ENCODE data around the gene KCNIP4. TPM values are rescaled to one million over a fixed set of nuclear protein-coding genes. Genes with fewer than 3 reads are reported as not detected.

The KCNIP4 gene
- polyA plus RNA-seq, 1 donor (not counting 4 experiments of a cell fraction or from before 2014, with no cell fraction given): 0.07 TPM

DNA sequence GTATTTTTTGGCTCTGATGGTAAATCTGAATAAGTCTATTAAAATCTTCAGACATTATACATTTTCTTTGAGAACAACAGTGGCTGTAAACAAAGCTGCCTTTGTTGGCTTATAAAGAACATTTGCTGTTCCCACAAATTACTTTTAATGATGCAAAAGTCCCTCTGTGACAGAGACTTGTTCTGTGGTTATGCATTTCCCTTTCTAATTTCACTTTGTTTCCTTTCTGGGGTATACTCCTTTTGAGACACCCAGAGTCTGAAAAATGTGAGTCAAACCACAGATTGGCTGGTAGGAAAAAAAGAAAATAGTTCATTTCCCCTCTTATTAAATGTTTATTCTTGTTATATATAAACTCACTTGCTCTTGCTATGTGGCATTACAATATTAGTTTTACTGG is 845.9 kb downstream of the KCNIP4 start:
- Histone ChIP-seq H3K4me2 (ENCODE audit: control insufficient read depth, extremely low read depth, insufficient read depth, low read depth, low read length) (no peak overlapping the region), H3K9me1 (ENCODE audit: control insufficient read depth, extremely low read depth, insufficient read depth, low read length) (no peaks in the 10 kb centered on the region), H3K36me3 (ENCODE audit: control insufficient read depth in 2 of 2, extremely low read depth in 1 of 2, insufficient read depth in 2 of 2, low read length in 2 of 2) (no peaks in the 10 kb centered on the region), H3K4me1 (ENCODE audit: control insufficient read depth, extremely low read depth, insufficient read depth, low read length) (no peaks in the 10 kb centered on the region), H3K27me3 (ENCODE audit: control insufficient read depth, extremely low read depth, insufficient read depth, low read length) (no peaks in the 10 kb centered on the region), H4K20me1 (ENCODE audit: control insufficient read depth, extremely low read depth, insufficient read depth, low read length) (no peaks in the 10 kb centered on the region), H3K79me2 (ENCODE audit: control insufficient read depth, insufficient read depth, low read length) (no peaks in the 10 kb centered on the region), H3K9me3 (ENCODE audit: control insufficient read depth, low read depth, low read length) (no peaks in the 10 kb centered on the region), H3K4me3 (ENCODE audit: control insufficient read depth in 2 of 3, extremely low read depth in 1 of 3, insufficient read depth in 2 of 3, low read depth in 1 of 3, low read length in 3 of 3) (no peak overlapping the region), H3K9ac (ENCODE audit: control insufficient read depth, extremely low read depth, insufficient read depth, low read length) (no peak overlapping the region), H2AFZ (ENCODE audit: control insufficient read depth, low read length) (no peak overlapping the region), H3K27ac (ENCODE audit: control insufficient read depth, insufficient read depth, low read length) (no peak overlapping the region)
- dilution Hi-C loops (cut with MboI; ENCODE audit: extremely low pct_ligation_motif_present, low sequenced_read_pairs): no loop called here
- DNase-seq (ENCODE audit: low read depth, low spot score) (no peak), FAIRE-seq (no peak)
- TF ChIP-seq CTCF (optimal IDR thresholded peaks at IDR 0.05 in 1 of 3, IDR thresholded peaks at IDR 0.05 in 1 of 3, conservative IDR thresholded peaks at IDR 0.05 in 1 of 3; ENCODE audit: extremely low read depth in 1 of 3, insufficient read depth in 2 of 3, low read length in 3 of 3) (no peak), EZH2 (IDR thresholded peaks at IDR 0.05; ENCODE audit: low read length) (no peak)

GRCh38 chr4:21097865-21098264 is 850.7 kb downstream of the KCNIP4 start:
- H4K20me1 ChIP-seq (ENCODE audit: control insufficient read depth, extremely low read depth, insufficient read depth, low read length): no peaks in the 10 kb centered on the region
- DNase-seq (ENCODE audit: low read depth, low spot score) (no peak), FAIRE-seq (no peak)
- H2AFZ ChIP-seq (ENCODE audit: control insufficient read depth, low read length): no peak overlapping the region
- no peaks in the 10 kb centered on the region for H3K27me3 ChIP-seq (ENCODE audit: control insufficient read depth, extremely low read depth, insufficient read depth, low read length)
- no peak overlapping the region for H3K4me3 ChIP-seq (ENCODE audit: control insufficient read depth in 2 of 3, extremely low read depth in 1 of 3, insufficient read depth in 2 of 3, low read depth in 1 of 3, low read length in 3 of 3)
- no peak overlapping the region for H3K4me2 ChIP-seq (ENCODE audit: control insufficient read depth, extremely low read depth, insufficient read depth, low read depth, low read length)
- no peaks in the 10 kb centered on the region for H3K9me3 ChIP-seq (ENCODE audit: control insufficient read depth, low read depth, low read length)
- TF ChIP-seq CTCF (optimal IDR thresholded peaks at IDR 0.05 in 1 of 3, IDR thresholded peaks at IDR 0.05 in 1 of 3, conservative IDR thresholded peaks at IDR 0.05 in 1 of 3; ENCODE audit: extremely low read depth in 1 of 3, insufficient read depth in 2 of 3, low read length in 3 of 3): no peak
- no peak for TF ChIP-seq EZH2 (IDR thresholded peaks at IDR 0.05; ENCODE audit: low read length)
- H3K27ac ChIP-seq (ENCODE audit: control insufficient read depth, insufficient read depth, low read length): no peak overlapping the region
- no peaks in the 10 kb centered on the region for H3K79me2 ChIP-seq (ENCODE audit: control insufficient read depth, insufficient read depth, low read length)
- no peaks in the 10 kb centered on the region for H3K9me1 ChIP-seq (ENCODE audit: control insufficient read depth, extremely low read depth, insufficient read depth, low read length)
- no peaks in the 10 kb centered on the region for H3K36me3 ChIP-seq (ENCODE audit: control insufficient read depth in 2 of 2, extremely low read depth in 1 of 2, insufficient read depth in 2 of 2, low read length in 2 of 2)
- dilution Hi-C loops (cut with MboI; ENCODE audit: extremely low pct_ligation_motif_present, low sequenced_read_pairs): no loop called here
- H3K9ac ChIP-seq (ENCODE audit: control insufficient read depth, extremely low read depth, insufficient read depth, low read length): no peak overlapping the region
- no peaks in the 10 kb centered on the region for H3K4me1 ChIP-seq (ENCODE audit: control insufficient read depth, extremely low read depth, insufficient read depth, low read length)

Measured in keratinocyte (primary cell).